Pons (tissue), 1 donor: ENCODE data around the gene CYP4F3.
A peak's percentile ranks its signal among the peaks of the same experiment; 100 is the strongest.
"Not testable (repeated sequence)": the region's sequence is repeated elsewhere in the genome, so short reads cannot be mapped to it uniquely, and the experiment has no call there.

ENCODE experiments used
- DNase-seq: peaks from one replicate; pipeline ENCODE4 v3.0.0-alpha.2; 2016; ENCODE audit warnings: low spot score

The CYP4F3 gene

GRCh38 chr19:15640294-15640903, at the start of gene CYP4F3:
TSS of gene CYP4F3 (plus strand) at chr19:15640897. CDS start at chr19:15641416, 519 bp downstream.
- DNase-seq, result no peak

GRCh38 chr19:15591796-15592195, 48.9 kb upstream of the CYP4F3 start:
- no peak for DNase-seq

GRCh38 chr19:15592506-15592905, 48.2 kb upstream of the CYP4F3 start:
- DNase-seq, result not testable (repeated sequence)

DNA sequence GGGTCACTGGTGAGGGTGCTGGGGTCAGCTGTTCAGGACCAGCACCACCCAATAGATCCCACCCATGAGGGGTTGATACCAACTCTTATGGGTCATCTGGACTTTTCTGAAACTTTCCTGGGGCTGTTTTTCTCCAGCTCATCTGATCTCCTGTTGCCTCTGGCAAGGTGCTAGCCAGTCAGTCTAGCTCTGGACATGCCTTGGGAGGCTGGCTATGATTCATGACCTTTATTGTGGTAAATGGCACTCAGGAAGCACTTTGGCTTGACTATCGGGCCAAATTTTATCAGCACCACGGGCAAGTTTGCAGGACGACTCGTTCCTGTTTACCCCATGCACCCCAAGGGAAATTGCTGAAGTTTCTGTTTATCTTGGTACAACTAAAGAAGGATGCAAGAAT, 46.9 kb upstream of the CYP4F3 start:
- DNase-seq, result not testable (repeated sequence)

- DNase-seq, result no peak
Measured at GRCh38 chr19:15595069-15595468, 45.6 kb upstream of the CYP4F3 start.

GRCh38 chr19:15607978-15608925, 32.4 kb upstream of the CYP4F3 start:
- not testable (repeated sequence) for DNase-seq

- DNase-seq, result no peak
Measured at GRCh38 chr19:15609261-15609660, 31.4 kb upstream of the CYP4F3 start.

- DNase-seq, result no peak
Measured at GRCh38 chr19:15612342-15612741, 28.4 kb upstream of the CYP4F3 start.

GRCh38 chr19:15613338-15613737, 27.4 kb upstream of the CYP4F3 start:
- DNase-seq, result no peak

- no peak for DNase-seq
Measured at GRCh38 chr19:15614507-15615379, 26.0 kb upstream of the CYP4F3 start, which contains the start of gene CYP4F8. TSS of gene CYP4F8 (plus strand) at chr19:15615218. CDS start at chr19:15615617, 399 bp downstream.

GRCh38 chr19:15615526-15615925, 25.2 kb upstream of the CYP4F3 start:
- no peak for DNase-seq

GRCh38 chr19:15616183-15616582, 24.5 kb upstream of the CYP4F3 start:
- DNase-seq, result no peak

GRCh38 chr19:15616627-15617270, 23.9 kb upstream of the CYP4F3 start:
- DNase-seq, result no peak

DNA sequence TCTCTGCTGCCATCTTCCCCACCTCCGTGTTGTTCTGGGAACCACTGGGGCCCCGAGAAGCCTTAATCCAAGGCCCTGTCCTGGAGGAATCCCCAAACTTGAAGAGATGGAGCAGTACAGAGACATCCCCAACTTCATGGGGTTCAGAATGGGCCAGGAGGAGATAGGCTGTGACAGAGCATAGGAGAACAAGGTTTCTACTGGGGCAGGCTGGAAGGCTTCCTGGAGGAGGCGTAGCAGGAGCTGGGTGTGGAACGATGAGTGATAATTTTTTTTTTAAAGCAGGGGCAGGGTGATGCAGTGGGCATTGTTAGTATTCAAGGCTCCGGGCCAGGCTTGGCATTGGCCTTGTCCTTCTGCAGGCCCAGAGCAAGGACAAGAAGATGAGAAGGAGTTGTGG, 22.4 kb upstream of the CYP4F3 start:
- no peak for DNase-seq

GRCh38 chr19:15621801-15622200, 18.9 kb upstream of the CYP4F3 start:
- DNase-seq, result no peak

- no peak for DNase-seq
Measured at GRCh38 chr19:15622991-15623390, 17.7 kb upstream of the CYP4F3 start.

GRCh38 chr19:15623711-15624318, 16.9 kb upstream of the CYP4F3 start:
- no peak for DNase-seq

DNA sequence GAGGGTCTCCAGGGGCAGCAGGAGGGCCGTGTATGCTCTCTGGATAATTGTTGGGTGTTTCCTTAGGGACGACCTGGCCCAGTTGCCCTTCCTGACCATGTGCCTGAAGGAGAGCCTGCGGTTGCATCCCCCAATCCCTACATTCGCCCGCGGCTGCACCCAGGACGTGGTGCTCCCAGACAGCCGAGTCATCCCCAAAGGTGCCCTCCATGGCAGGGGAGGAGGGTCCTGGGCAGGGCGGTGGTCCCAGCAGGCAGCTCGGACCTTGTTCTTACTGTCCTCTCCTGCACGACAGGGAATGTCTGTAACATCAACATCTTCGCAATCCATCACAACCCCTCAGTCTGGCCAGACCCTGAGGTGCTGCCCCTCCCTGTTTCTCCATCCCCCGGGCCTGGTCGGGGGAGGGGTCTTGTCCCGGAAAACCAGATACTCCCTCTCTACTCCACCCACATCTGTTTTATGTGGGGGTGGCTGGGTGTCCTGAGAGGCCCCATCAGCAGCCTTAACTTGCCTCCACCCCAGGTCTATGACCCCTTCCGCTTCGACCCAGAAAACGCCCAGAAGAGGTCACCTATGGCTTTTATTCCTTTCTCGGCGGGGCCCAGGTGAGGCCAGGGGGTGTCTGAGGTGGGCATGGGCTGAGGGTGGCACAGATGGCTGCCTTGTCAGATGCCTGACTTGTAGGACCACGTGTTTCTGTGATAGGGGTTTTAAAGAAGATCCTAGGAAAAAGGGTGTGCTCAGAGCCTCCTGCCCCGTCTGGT, 12.3 kb upstream of the CYP4F3 start:
- DNase-seq, result no peak

- DNase-seq, result peak; percentile 30
Measured at GRCh38 chr19:15629003-15629880, 11.5 kb upstream of the CYP4F3 start.
